ENCODE measurements around the gene MAP3K8. TPM values are rescaled to one million over a fixed set of nuclear protein-coding genes. Genes with fewer than 3 reads are reported as not detected.

MAP3K8 gene
- total and polyA plus RNA-seq, 9 of the 15 experiments (the other 6 are each of a cell fraction or from before 2014, with no cell fraction given): 6.9 to 23.6 (median 13.6) TPM

DNA sequence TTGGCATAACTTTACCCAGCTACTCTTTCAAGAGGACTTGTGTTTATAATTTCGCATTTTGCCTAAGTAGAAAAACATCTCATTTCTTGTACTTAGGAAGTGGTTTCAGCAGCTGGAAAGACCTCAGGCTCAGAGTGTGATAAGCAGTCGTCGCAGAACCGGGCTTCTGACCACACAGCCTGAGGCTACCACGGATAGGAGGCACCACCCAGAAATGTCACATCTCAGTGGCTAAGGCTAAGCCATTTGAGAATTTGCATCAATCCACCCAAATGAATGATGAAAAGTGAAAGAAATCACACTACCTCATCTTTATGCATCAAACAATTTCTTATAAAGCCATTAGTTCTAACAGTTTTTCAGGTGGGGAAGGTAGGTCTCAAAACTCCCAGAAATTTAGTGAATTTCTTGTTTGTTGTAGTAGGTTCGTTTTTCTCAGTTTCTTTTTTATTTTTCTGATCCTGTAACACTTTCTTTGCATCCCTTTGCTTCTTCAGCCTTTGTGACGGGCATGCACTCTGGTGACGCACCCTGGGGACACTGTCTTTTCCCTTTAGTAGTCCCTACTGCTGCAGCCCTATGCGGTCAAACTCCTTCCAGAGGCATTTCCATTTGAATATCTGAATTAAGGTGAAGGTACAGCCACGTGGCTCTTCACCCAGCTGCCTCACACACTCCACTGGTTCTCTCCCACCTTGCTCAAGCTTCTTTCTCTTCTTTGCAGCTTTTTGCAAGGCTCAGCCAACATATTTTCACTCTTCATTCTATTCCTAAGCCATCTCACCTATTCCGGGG is 68.5 kb downstream of the MAP3K8 start (continued):
- TF ChIP-seq MYBL2 (IDR thresholded peaks at IDR 0.05; ENCODE audit: low read depth) (no peak), MYBL2 (CRISPR knock-in tag; IDR thresholded peaks at IDR 0.05; ENCODE audit: borderline replicate concordance) (no peak), SPI1 (IDR thresholded peaks at IDR 0.05; ENCODE audit: borderline replicate concordance, low read depth, low read length) (peak; percentile 32; the same call in 1 of the 2 replicates), CXXC5 (CRISPR knock-in tag; IDR thresholded peaks at IDR 0.05) (peak; percentile 46; the same call in 1 of the 2 replicates), HIVEP1 (CRISPR knock-in tag; IDR thresholded peaks at IDR 0.05) (no peak), NR4A1 (CRISPR knock-in tag; IDR thresholded peaks at IDR 0.05) (no peak), NR4A1 (tag; IDR thresholded peaks at IDR 0.05) (no peak), SMARCC2 (IDR thresholded peaks at IDR 0.05; ENCODE audit: low read depth) (peak; percentile 34; the same call in 1 of the 2 replicates), ZZZ3 (IDR thresholded peaks at IDR 0.05) (no peak), PML (IDR thresholded peaks at IDR 0.05; ENCODE audit: low read length) (peak; percentile 45; the same call in 1 of the 2 replicates), ZNF436 (CRISPR knock-in tag; IDR thresholded peaks at IDR 0.05) (no peak), RAD51 (IDR thresholded peaks at IDR 0.05; ENCODE audit: borderline replicate concordance, low read depth) (no peak), ZSCAN29 (IDR thresholded peaks at IDR 0.05) (peak; percentile 91), SP2 (IDR thresholded peaks at IDR 0.05; ENCODE audit: extremely low read depth, low read depth, low read length, poor library complexity, severe bottlenecking) (no peak), ATF1 (CRISPR knock-in tag; IDR thresholded peaks at IDR 0.05) (no peak), ATF1 (tag; IDR thresholded peaks at IDR 0.05) (no peak), ZNF347 (CRISPR knock-in tag; IDR thresholded peaks at IDR 0.05; ENCODE audit: low read depth) (no peak)
- TF ChIP-seq, protein P1, sequence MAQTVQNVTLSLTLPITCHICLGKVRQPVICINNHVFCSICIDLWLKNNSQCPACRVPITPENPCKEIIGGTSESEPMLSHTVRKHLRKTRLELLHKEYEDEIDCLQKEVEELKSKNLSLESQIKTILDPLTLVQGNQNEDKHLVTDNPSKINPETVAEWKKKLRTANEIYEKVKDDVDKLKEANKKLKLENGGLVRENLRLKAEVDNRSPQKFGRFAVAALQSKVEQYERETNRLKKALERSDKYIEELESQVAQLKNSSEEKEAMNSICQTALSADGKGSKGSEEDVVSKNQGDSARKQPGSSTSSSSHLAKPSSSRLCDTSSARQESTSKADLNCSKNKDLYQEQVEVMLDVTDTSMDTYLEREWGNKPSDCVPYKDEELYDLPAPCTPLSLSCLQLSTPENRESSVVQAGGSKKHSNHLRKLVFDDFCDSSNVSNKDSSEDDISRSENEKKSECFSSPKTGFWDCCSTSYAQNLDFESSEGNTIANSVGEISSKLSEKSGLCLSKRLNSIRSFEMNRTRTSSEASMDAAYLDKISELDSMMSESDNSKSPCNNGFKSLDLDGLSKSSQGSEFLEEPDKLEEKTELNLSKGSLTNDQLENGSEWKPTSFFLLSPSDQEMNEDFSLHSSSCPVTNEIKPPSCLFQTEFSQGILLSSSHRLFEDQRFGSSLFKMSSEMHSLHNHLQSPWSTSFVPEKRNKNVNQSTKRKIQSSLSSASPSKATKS (CRISPR knock-in tag; IDR thresholded peaks at IDR 0.05): no peak
- TF ChIP-seq, protein P2, sequence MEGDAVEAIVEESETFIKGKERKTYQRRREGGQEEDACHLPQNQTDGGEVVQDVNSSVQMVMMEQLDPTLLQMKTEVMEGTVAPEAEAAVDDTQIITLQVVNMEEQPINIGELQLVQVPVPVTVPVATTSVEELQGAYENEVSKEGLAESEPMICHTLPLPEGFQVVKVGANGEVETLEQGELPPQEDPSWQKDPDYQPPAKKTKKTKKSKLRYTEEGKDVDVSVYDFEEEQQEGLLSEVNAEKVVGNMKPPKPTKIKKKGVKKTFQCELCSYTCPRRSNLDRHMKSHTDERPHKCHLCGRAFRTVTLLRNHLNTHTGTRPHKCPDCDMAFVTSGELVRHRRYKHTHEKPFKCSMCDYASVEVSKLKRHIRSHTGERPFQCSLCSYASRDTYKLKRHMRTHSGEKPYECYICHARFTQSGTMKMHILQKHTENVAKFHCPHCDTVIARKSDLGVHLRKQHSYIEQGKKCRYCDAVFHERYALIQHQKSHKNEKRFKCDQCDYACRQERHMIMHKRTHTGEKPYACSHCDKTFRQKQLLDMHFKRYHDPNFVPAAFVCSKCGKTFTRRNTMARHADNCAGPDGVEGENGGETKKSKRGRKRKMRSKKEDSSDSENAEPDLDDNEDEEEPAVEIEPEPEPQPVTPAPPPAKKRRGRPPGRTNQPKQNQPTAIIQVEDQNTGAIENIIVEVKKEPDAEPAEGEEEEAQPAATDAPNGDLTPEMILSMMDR (IDR thresholded peaks at IDR 0.05 in 2 of 3, conservative IDR thresholded peaks at IDR 0.05 in 1 of 3; ENCODE audit: insufficient read depth in 2 of 3, low read depth in 1 of 3, low read length in 3 of 3): no peak
- TF ChIP-seq, protein P3, sequence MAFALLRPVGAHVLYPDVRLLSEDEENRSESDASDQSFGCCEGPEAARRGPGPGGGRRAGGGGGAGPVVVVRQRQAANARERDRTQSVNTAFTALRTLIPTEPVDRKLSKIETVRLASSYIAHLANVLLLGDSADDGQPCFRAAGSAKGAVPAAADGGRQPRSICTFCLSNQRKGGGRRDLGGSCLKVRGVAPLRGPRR (CRISPR knock-in tag; IDR thresholded peaks at IDR 0.05): no peak
- TF ChIP-seq, protein P4, sequence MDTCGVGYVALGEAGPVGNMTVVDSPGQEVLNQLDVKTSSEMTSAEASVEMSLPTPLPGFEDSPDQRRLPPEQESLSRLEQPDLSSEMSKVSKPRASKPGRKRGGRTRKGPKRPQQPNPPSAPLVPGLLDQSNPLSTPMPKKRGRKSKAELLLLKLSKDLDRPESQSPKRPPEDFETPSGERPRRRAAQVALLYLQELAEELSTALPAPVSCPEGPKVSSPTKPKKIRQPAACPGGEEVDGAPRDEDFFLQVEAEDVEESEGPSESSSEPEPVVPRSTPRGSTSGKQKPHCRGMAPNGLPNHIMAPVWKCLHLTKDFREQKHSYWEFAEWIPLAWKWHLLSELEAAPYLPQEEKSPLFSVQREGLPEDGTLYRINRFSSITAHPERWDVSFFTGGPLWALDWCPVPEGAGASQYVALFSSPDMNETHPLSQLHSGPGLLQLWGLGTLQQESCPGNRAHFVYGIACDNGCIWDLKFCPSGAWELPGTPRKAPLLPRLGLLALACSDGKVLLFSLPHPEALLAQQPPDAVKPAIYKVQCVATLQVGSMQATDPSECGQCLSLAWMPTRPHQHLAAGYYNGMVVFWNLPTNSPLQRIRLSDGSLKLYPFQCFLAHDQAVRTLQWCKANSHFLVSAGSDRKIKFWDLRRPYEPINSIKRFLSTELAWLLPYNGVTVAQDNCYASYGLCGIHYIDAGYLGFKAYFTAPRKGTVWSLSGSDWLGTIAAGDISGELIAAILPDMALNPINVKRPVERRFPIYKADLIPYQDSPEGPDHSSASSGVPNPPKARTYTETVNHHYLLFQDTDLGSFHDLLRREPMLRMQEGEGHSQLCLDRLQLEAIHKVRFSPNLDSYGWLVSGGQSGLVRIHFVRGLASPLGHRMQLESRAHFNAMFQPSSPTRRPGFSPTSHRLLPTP (IDR thresholded peaks at IDR 0.05; ENCODE audit: borderline replicate concordance, extremely low read depth, insufficient read length): no peak
